ENCODE data around the gene WDR75. TPM values are rescaled to one million over a fixed set of nuclear protein-coding genes. Genes with fewer than 3 reads are reported as not detected.

The WDR75 gene
- total RNA-seq, 2 experiments from 2014 or later, result 86.2 to 90.5 TPM

GRCh38 chr2:189498205-189498604 is 56.9 kb downstream of the WDR75 start:
- Mint-ChIP-seq H3K36me3 (ENCODE audit: low read depth) (no peaks in the 10 kb centered on the region), H3K9me3 (peaks cover 5% of the 10 kb centered on the region), H3K4me3 (no peak overlapping the region), H3K27ac (no peak overlapping the region), H3K27me3 (peaks cover 9% of the 10 kb centered on the region), H3K4me1 (ENCODE audit: low read depth) (no peaks in the 10 kb centered on the region)
- ChIA-PET CTCF (no interaction called here), POLR2A (no interaction called here)
- ATAC-seq (no peak), DNase-seq (no peak)
- no peak for TF ChIP-seq CTCF (IDR thresholded peaks at IDR 0.05)
- intact Hi-C loops (cut with micrococcal nuclease), result no loop called here

GRCh38 chr2:189499137-189499536 is 57.9 kb downstream of the WDR75 start:
- peaks cover 5% of the 10 kb centered on the region for H3K9me3 Mint-ChIP-seq
- TF ChIP-seq CTCF (IDR thresholded peaks at IDR 0.05), result no peak
- H3K27me3 Mint-ChIP-seq, result peaks cover 9% of the 10 kb centered on the region
- DNase-seq (no peak), ATAC-seq (no peak)
- no peak overlapping the region for H3K27ac Mint-ChIP-seq
- ChIA-PET POLR2A (no interaction called here), CTCF (interaction anchor here (0.9 kb wide), 1 partner anchor 10 kb away, joined by 3 read pairs; no protein-coding TSS in a partner anchor)
- no peaks in the 10 kb centered on the region for H3K4me1 Mint-ChIP-seq (ENCODE audit: low read depth)
- no peaks in the 10 kb centered on the region for H3K36me3 Mint-ChIP-seq (ENCODE audit: low read depth)
- no peak overlapping the region for H3K4me3 Mint-ChIP-seq
- intact Hi-C loops (cut with micrococcal nuclease), result no loop called here

GRCh38 chr2:189500456-189501160 is 59.3 kb downstream of the WDR75 start:
- H3K27me3 Mint-ChIP-seq, result no peaks in the 10 kb centered on the region
- POLR2A ChIA-PET, result interaction anchor here (0.6 kb wide), 1 partner anchor 18 kb away, joined by 3 read pairs; no protein-coding TSS in a partner anchor
- intact Hi-C loops (cut with micrococcal nuclease), result no loop called here
- DNase-seq, result no peak
- H3K36me3 Mint-ChIP-seq (ENCODE audit: low read depth), result no peaks in the 10 kb centered on the region
- no peak for ATAC-seq
- H3K4me1 Mint-ChIP-seq (ENCODE audit: low read depth), result peaks cover 6% of the 10 kb centered on the region
- no peak for TF ChIP-seq CTCF (IDR thresholded peaks at IDR 0.05)
- H3K4me3 Mint-ChIP-seq, result no peak overlapping the region
- peaks cover 1% of the 10 kb centered on the region for H3K9me3 Mint-ChIP-seq
- CTCF ChIA-PET, result no interaction called here
- no peak overlapping the region for H3K27ac Mint-ChIP-seq

- Mint-ChIP-seq H3K4me1 (ENCODE audit: low read depth) (peaks cover 12% of the 10 kb centered on the region), H3K27ac (no peak overlapping the region), H3K36me3 (ENCODE audit: low read depth) (no peaks in the 10 kb centered on the region), H3K27me3 (no peaks in the 10 kb centered on the region), H3K4me3 (no peak overlapping the region), H3K9me3 (no peaks in the 10 kb centered on the region)
- no peak for ATAC-seq
- POLR2A ChIA-PET, result no interaction called here
- TF ChIP-seq CTCF (IDR thresholded peaks at IDR 0.05), result no peak
- no peak for DNase-seq
- intact Hi-C loops (cut with micrococcal nuclease), result no loop called here
- CTCF ChIA-PET, result no interaction called here
Measured at GRCh38 chr2:189501487-189501886, 60.2 kb downstream of the WDR75 start.

- Mint-ChIP-seq H3K4me3 (no peak overlapping the region), H3K27me3 (no peaks in the 10 kb centered on the region), H3K36me3 (ENCODE audit: low read depth) (no peaks in the 10 kb centered on the region), H3K27ac (no peak overlapping the region), H3K9me3 (no peaks in the 10 kb centered on the region), H3K4me1 (ENCODE audit: low read depth) (peaks cover 14% of the 10 kb centered on the region)
- DNase-seq, result no peak
- ChIA-PET CTCF (interaction anchor here (1.2 kb wide), 1 partner anchor 123 kb away, joined by 3 read pairs; no protein-coding TSS in a partner anchor), POLR2A (no interaction called here)
- ATAC-seq, result no peak
- intact Hi-C loops (cut with micrococcal nuclease), result no loop called here
- TF ChIP-seq CTCF (IDR thresholded peaks at IDR 0.05), result no peak
Measured at GRCh38 chr2:189502714-189503113, 61.4 kb downstream of the WDR75 start.

Measured in activated CD8-positive, alpha-beta T cell treated with anti-CD3 and anti-CD28 coated beads for 36 hours (primary cell).